Effector memory CD4-positive, alpha-beta T cell (primary cell): ENCODE results near the gene UTS2B.

ENCODE experiments used
- DNase-seq, 3 donors: peaks; one replicate each; pipeline ENCODE4 v3.0.0-alpha.2; 2020
- H3K27ac ChIP-seq: 2 replicates; pipeline ENCODE4 v1.7.0; 2013; ENCODE audit warnings: mild to moderate bottlenecking, low read length, moderate library complexity; ENCODE audit not compliant: insufficient read depth, poor library complexity, severe bottlenecking
- H3K27me3 ChIP-seq: replicated peaks from 2 replicates; pipeline ENCODE4 v1.7.0; 2013; ENCODE audit warnings: mild to moderate bottlenecking, low read length; ENCODE audit not compliant: insufficient read depth, control insufficient read depth, poor library complexity, severe bottlenecking
- H3K36me3 ChIP-seq: 2 replicates; pipeline ENCODE4 v1.7.0; 2013; ENCODE audit warnings: mild to moderate bottlenecking, low read length, moderate library complexity; ENCODE audit not compliant: control insufficient read depth, insufficient read depth
- H3K4me1 ChIP-seq: 2 replicates; pipeline ENCODE4 v1.7.0; 2013; ENCODE audit warnings: low read length, mild to moderate bottlenecking; ENCODE audit not compliant: control insufficient read depth, insufficient read depth, poor library complexity, severe bottlenecking
- H3K4me3 ChIP-seq: 2 replicates; pipeline ENCODE4 v1.7.0; 2013; ENCODE audit warnings: low read length, low read depth, mild to moderate bottlenecking; ENCODE audit not compliant: insufficient read depth, poor library complexity, severe bottlenecking
- H3K9me3 ChIP-seq: 2 replicates; pipeline ENCODE4 v1.7.0; 2013; ENCODE audit warnings: mild to moderate bottlenecking, low read length, moderate library complexity; ENCODE audit not compliant: control insufficient read depth
- total RNA-seq, 3 donors: gene quantifications; one replicate each; lab custom pipeline; 2026; lab: John Stamatoyannopoulos, UW

UTS2B gene
- 0 to 1.5 (median 0.44) reads per million in 3 donors for total RNA-seq

- peak in 2 of 3 donors; percentile 2 to 17 for DNase-seq
- Histone ChIP-seq H3K27ac (peak within 1 kb of the TSS; percentile 33), H3K36me3 (no peaks in the 10 kb centered on the region)
Observed at GRCh38 chr3:191329654-191330529, at the start of gene UTS2B. Gene UTS2B (minus strand): TSS chr3:191330526. CDS start chr3:191282189, 48,337 bp downstream.

GRCh38 chr3:191380001-191380400, 49.7 kb upstream of the UTS2B start:
- Histone ChIP-seq H3K36me3 (no peaks in the 10 kb centered on the region), H3K4me3 (no peak overlapping the region), H3K9me3 (no peaks in the 10 kb centered on the region), H3K4me1 (no peaks in the 10 kb centered on the region), H3K27me3 (no peaks in the 10 kb centered on the region), H3K27ac (no peak overlapping the region)
- no peak for DNase-seq

More at GRCh38 chr3:191329654-191330529, at the start of gene UTS2B:
- H3K27me3 ChIP-seq: no peaks in the 10 kb centered on the region
- H3K4me3 ChIP-seq: peak within 1 kb of the TSS; percentile 59
- H3K4me1 ChIP-seq: peaks cover 4% of the 10 kb centered on the region
- H3K9me3 ChIP-seq: no peaks in the 10 kb centered on the region

GRCh38 chr3:191379446-191379845, 49.1 kb upstream of the UTS2B start:
- Histone ChIP-seq H3K9me3 (no peaks in the 10 kb centered on the region), H3K27ac (no peak overlapping the region), H3K36me3 (no peaks in the 10 kb centered on the region), H3K27me3 (no peaks in the 10 kb centered on the region), H3K4me3 (no peak overlapping the region), H3K4me1 (no peaks in the 10 kb centered on the region)
- no peak for DNase-seq

- Histone ChIP-seq H3K27ac (no peak overlapping the region), H3K36me3 (no peaks in the 10 kb centered on the region), H3K27me3 (no peaks in the 10 kb centered on the region), H3K4me3 (no peak overlapping the region), H3K4me1 (no peaks in the 10 kb centered on the region), H3K9me3 (no peaks in the 10 kb centered on the region)
- no peak for DNase-seq
Observed at GRCh38 chr3:191378142-191378812, 48.0 kb upstream of the UTS2B start.

GRCh38 chr3:191376516-191377141, 46.3 kb upstream of the UTS2B start:
- H3K4me1 ChIP-seq: no peaks in the 10 kb centered on the region
- no peaks in the 10 kb centered on the region for H3K36me3 ChIP-seq
- H3K9me3 ChIP-seq: no peaks in the 10 kb centered on the region
- no peak for DNase-seq
- H3K27me3 ChIP-seq: no peaks in the 10 kb centered on the region
- no peak overlapping the region for H3K4me3 ChIP-seq
- H3K27ac ChIP-seq: no peak overlapping the region

GRCh38 chr3:191373327-191373726, 43.0 kb upstream of the UTS2B start:
- no peak for DNase-seq
- Histone ChIP-seq H3K4me3 (no peak overlapping the region), H3K27ac (no peak overlapping the region), H3K4me1 (no peaks in the 10 kb centered on the region), H3K27me3 (no peaks in the 10 kb centered on the region), H3K9me3 (no peaks in the 10 kb centered on the region), H3K36me3 (no peaks in the 10 kb centered on the region)

GRCh38 chr3:191372122-191372521, 41.8 kb upstream of the UTS2B start:
- Histone ChIP-seq H3K4me3 (no peak overlapping the region), H3K27me3 (no peaks in the 10 kb centered on the region), H3K9me3 (no peaks in the 10 kb centered on the region), H3K4me1 (no peaks in the 10 kb centered on the region), H3K36me3 (no peaks in the 10 kb centered on the region), H3K27ac (no peak overlapping the region)
- no peak for DNase-seq

GRCh38 chr3:191369616-191370010, 39.3 kb upstream of the UTS2B start:
- Histone ChIP-seq H3K36me3 (no peaks in the 10 kb centered on the region), H3K9me3 (no peaks in the 10 kb centered on the region), H3K27ac (no peak overlapping the region), H3K27me3 (no peaks in the 10 kb centered on the region), H3K4me1 (no peaks in the 10 kb centered on the region), H3K4me3 (no peak overlapping the region)
- no peak for DNase-seq

GRCh38 chr3:191368755-191369615, 38.7 kb upstream of the UTS2B start:
- Histone ChIP-seq H3K4me1 (no peaks in the 10 kb centered on the region), H3K9me3 (no peaks in the 10 kb centered on the region), H3K4me3 (no peak overlapping the region), H3K36me3 (no peaks in the 10 kb centered on the region), H3K27me3 (no peaks in the 10 kb centered on the region), H3K27ac (no peak overlapping the region)
- DNase-seq: no peak
